ENCODE measurements around the gene SHBG. TPM values are rescaled to one million over a fixed set of nuclear protein-coding genes. Genes with fewer than 3 reads are reported as not detected.
A peak's percentile ranks its signal among the peaks of the same experiment; 100 is the strongest.
"Not testable (repeated sequence)": the region's sequence is repeated elsewhere in the genome, so short reads cannot be mapped to it uniquely, and the experiment has no call there.

The SHBG gene, protein sequence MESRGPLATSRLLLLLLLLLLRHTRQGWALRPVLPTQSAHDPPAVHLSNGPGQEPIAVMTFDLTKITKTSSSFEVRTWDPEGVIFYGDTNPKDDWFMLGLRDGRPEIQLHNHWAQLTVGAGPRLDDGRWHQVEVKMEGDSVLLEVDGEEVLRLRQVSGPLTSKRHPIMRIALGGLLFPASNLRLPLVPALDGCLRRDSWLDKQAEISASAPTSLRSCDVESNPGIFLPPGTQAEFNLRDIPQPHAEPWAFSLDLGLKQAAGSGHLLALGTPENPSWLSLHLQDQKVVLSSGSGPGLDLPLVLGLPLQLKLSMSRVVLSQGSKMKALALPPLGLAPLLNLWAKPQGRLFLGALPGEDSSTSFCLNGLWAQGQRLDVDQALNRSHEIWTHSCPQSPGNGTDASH
- 1 to 10 TPM; 3.0 to 5.1 (median 4.0) TPM for polyA plus RNA-seq (ENCODE audit: insufficient read length in 4 of 4)

DNA sequence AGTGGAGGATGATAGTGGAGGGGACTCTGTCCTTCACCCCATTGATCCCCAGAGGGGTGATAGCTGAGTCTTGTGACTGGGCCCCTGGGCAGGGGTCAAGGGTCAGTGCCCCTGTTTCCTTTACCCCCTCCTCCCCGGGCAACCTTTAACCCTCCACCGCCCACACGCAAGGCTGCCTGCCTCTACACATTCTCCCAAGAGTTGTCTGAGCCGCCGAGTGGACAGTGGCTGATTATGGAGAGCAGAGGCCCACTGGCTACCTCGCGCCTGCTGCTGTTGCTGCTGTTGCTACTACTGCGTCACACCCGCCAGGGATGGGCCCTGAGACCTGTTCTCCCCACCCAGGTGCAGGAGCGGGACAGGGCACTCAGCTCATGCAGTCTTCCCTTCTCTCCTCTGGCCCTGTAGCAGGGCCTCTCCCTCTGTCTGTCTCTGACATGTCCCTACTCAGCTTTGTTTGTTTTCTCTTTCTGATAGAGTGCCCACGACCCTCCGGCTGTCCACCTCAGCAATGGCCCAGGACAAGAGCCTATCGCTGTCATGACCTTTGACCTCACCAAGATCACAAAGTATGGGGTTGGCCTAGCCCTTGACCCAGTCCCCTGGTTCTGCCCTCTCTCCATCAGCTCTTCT, at the start of gene SHBG:
Gene SHBG, plus strand, starts transcription at position 197 of the 633 bp plus-strand sequence. Its CDS starts 38 bp downstream, at position 235.
- no peak for DNase-seq (ENCODE audit: low read depth in 4 of 4, low spot score in 2 of 4)

DNA sequence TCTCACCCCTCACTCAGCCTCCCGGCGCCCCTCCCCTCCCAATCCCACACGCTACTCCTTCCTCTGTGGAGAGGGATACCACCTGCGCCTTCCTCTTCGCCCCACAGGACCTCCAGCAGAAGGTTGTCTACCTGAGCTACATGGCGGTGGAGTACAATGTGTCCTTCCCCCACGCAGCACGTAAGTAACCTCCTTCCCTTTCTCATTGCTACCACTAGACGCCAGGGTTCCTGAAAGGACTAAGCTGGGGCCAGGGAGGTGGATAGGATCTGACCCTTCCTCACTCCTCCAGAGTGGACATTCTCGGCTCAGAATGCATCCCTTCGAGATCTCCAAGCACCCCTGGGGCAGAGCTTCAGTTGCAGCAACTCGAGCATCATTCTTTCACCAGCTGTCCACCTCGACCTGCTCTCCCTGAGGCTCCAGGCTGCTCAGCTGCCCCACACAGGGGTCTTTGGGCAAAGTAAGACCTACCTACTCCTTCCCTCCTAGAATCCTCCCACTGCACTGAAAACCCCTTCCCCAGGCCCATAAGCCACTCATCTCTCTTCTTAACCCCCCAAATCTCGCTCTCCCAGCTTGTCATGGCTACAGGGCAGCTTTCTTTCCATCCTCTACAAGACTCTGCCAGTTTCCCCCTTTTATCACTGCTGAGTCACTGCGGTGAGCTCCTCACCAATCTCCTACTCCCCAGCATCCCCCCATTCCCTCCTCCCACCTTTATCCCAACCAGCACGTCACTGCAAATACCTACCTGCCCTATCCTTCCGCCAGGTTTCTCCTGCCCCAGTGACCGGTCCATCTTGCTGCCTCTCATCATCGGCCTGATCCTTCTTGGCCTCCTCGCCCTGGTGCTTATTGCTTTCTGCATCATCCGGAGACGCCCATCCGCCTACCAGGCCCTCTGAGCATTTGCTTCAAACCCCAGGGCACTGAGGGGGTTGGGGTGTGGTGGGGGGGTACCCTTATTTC, 49.0 kb upstream of the SHBG start:
- no peak for DNase-seq (ENCODE audit: low read depth in 4 of 4, low spot score in 2 of 4)

DNA sequence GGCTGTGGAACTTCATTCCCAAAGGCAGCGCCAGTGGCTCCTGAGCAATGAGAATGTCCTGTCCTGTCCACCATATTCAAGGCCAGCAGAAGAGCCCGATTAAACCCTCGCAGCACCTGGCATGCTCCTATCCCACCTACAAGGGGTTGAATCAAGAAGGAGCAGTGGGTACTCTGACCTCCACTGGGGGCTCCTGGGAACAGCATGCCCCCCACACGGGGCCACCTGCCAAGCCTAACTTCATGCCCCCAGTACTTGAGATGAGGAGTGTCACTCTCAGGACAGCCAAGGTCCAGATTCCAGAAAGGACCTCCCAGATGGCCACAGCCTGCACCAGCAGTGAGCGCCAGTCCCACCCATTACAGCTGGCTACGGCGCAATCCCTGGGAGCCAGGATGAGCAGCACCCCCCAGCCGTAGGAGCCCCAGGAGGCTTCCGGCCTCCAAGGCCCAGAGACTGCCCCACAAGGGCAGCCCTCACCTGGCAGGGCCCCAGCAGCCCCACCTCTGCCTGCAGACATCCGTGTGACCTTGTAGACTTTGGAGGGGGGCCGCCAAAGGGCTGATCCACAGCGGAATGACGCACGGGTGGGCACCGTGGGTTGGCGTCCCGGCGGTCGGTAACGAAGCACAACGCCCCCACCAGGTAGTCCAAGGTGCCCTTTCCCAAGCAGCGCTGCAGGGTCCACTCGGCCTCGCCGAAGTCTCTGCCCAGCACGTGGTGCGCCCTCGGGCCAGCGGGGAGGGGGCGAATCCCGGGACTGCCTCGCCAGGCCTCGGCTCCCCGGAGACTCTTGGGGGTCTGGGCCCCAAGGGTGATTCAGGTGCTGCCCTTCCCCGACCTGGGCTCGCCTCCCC, 47.3 kb upstream of the SHBG start:
- no peak for DNase-seq (ENCODE audit: low read depth in 4 of 4, low spot score in 2 of 4)

DNA sequence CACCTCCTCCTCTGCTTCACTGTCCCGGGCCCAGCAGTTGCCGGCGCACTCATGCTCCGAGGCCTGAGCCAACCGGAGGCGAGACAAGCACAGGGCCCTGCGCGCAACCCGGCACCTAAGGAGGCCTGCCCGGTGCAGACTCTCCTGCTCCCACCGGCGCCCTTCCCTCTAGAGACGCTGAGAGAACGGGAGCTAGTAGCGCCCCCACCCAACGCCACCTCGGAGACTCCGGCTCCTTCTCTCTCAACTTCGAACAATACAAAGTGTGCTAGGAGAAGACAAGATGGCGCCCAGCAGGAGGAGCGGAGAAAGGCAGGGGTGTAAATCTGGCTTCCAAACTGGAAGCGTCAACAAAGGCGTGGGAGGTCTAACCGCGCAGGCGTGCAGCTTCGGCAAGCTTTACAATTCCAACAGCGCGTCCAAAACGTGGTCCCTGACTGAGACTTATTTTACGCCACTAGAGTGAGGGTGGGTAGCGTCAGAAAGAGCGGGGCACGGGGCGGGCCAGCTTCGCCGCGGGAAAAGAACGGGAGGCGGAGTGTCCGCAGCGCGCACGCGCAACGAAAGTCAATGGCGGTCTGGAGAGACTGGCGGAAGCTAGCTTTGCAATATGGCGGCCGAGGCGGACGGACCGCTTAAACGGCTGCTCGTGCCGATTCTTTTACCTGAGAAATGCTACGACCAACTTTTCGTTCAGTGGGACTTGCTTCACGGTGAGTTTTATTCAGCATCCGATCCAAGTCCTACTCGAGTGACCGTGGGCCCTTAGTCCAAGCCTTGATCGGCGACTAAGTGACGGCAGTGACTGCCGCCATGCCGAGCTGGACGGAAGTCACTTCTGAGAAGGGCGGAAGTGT, 46.5 kb upstream of the SHBG start, which contains the start of gene MPDU1:
Gene MPDU1, plus strand, starts transcription at position 600 of the 857 bp plus-strand sequence. Its CDS starts 11 bp downstream, at position 611.
- DNase-seq (ENCODE audit: low read depth in 4 of 4, low spot score in 2 of 4) = peak; percentile 95 to 98 (median 97)

DNA sequence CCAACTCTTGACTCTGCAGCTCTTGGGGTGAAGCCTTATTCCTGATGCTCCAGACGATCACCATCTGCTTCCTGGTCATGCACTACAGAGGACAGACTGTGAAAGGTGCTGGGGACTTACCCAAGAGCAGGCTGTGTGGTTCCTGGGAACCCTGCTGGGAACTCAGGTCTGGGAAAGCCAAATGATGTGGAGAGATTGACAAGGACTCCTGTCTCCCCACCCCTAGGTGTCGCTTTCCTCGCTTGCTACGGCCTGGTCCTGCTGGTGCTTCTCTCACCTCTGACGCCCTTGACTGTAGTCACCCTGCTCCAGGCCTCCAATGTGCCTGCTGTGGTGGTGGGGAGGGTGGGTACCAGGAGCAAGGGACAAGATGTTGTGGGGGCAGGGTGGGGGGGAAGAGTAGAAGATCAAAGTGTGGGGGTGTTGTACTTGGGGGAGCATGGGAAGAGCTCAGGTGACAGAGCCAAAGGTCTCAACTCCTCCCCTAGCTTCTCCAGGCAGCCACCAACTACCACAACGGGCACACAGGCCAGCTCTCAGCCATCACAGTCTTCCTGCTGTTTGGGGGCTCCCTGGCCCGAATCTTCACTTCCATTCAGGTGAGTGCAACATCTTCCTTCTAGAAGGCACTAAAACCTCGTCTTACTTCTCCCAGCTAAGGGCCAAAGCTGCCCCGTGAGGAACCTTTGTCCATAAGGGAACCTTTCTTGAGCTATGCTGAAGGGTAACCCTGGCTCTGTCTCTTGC, 43.1 kb upstream of the SHBG start:
- no peak for DNase-seq (ENCODE audit: low read depth in 4 of 4, low spot score in 2 of 4)

DNA sequence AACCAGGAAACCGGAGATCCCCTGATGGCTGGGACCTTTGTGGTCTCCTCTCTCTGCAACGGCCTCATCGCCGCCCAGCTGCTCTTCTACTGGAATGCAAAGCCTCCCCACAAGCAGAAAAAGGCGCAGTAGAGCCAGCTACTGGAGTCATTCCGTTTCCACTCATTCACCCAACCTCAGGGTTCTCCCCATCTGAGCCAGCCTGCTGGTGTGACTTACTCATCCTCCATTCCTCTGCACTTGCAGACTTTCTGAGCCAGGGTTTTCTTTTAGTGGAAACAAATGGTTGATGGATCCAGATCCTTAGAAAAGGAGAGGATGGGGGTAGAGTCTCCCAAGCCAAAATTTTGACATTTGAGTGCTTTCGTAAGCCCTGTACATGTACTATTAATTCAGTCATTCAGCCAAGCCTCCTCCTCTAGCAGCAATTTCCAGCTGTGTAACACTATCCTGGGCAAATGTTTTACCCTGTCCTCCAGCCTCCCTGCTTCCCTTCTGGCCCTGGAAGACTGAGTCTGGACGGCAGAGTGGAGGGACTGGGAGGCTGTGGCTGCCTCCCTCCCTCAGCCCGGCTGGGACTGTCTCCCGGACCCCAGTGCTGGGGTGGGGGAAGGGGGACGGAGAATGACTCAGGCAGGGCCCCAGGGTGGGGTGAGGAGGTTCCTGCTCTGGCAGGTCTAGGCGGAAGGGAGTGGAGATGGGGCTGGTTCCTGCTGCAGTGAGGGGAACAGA, 42.3 kb upstream of the SHBG start:
- no peak for DNase-seq (ENCODE audit: low read depth in 4 of 4, low spot score in 2 of 4)

DNA sequence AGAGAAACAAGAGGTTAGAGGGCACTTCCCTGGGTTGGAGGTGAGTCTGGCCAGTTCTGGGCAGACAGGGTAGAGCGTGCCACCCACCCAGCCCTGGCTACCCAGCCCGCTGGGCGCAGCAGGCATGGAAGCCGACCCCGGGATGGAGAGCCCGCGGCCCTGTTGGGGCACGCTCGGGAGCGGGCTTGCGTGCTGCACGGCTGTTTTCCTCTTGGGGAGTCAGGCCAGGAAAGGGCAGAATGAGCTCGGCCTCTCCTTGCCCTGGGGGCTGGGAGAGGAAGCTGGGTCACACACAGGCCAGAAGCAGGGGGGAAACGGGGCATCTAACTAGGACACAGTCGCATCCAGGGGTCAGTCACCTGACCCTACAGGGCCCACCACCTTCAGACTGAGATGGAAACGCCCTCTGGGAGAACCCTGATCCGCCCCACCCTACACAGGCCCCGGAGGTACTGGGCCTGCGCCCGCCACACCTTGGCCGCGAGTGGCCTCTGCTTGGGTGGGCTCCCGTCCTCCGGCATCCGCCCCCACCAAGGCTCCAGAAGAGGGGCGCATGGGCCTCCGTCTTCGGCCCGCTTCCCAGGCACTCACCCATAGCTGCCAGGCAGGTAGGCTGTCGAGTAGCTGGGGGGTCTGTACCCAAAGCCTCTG, 41.3 kb upstream of the SHBG start:
- no peak for DNase-seq (ENCODE audit: low read depth in 4 of 4, low spot score in 2 of 4)

DNA sequence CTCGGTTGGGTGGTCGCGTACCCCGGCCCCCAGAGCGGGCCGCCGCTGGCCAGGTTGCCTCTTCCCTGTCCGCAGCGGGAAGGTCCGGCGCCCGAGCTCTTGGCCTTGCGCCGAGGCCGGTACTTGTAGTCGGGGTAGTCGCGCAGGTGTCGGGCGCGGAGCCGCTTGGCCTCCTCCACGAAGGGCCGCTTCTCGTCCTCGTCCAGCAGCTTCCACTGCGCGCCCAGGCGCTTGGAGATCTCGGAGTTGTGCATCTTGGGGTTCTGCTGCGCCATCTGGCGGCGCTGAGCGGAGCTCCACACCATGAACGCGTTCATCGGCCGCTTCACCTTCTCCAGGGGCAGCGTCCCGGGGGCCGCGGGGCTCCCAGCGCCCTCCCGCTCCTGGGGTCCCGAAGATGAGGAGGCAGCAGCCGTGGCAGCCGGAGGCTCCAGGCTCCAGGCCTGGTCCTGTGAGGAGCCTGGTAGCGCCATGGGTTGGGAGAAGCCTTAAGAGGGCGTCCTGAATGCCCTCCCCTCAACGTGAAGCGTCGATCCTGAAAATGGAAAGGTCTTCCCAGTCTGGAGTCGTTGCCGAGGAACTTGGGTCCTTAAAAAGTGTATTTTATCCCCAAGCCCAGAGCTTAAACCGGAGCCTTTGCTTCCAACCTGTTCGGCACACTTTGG, 40.6 kb upstream of the SHBG start:
- peak in 2 of 4 donors; percentile 74 to 82 for DNase-seq (ENCODE audit: low read depth in 4 of 4, low spot score in 2 of 4)

DNA sequence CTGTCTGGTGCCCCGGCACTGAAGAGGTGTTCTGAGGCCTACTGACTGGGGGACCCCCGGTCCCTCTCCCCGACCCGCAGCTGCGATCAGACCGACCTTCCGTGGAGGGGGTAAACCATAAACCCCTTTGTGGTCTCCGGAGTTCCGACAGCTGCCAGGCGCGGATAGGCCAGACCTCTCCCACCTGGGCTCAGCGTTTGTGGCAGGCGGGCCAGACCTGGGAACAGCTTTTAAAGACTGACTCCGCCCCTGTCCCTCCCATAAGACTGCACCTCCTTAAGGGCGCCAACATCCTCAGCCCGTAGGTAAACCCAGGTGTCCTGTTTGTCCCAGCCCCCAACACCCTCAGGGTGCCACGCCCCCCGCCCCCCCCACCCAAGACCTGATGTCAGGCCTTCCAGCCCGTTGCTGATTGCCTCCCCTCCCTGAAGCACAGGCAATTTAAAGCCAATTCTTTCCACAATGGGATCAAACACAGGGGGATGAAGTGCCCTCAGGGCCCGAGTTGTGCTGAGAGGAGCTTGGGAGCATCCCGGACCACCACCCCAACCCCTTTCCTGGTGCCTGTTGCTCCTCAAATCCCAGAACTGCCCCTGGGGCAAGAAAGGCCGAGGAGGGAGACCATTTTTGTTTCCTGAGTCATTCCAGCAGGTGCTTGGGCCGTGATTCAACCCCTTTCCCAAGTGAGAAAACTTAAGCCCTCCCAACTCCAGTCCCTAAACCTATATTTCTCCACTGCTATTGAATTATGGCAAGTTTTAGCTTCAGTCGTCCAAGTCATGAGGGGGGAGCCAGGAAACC, 39.8 kb upstream of the SHBG start, which contains the start of gene SOX15:
Gene SOX15, minus strand, starts transcription at position 204 of the 801 bp plus-strand sequence. CDS start 418 bp downstream, outside the sequence.
- no peak for DNase-seq (ENCODE audit: low read depth in 4 of 4, low spot score in 2 of 4)

DNA sequence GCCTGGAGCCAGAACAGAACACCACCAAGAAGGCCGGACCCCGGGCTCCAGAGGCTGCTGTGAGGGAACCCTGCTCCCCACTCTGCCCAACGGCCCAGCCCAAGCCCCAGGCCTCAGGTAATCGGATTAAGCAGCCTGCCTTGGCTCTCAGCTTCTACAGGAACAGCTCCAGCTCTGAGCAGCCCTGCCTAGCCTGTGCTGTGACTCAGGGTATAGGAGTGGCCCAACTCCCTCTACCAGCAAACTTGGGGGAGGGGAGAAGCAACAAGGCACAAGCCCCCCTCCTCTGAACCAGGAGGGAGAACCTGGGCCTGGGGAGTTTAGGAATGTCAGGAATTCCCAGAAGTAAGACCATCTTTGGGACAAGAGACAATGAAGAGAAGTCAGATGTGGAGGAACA, 39.2 kb upstream of the SHBG start:
- no peak for DNase-seq (ENCODE audit: low read depth in 4 of 4, low spot score in 2 of 4)

DNA sequence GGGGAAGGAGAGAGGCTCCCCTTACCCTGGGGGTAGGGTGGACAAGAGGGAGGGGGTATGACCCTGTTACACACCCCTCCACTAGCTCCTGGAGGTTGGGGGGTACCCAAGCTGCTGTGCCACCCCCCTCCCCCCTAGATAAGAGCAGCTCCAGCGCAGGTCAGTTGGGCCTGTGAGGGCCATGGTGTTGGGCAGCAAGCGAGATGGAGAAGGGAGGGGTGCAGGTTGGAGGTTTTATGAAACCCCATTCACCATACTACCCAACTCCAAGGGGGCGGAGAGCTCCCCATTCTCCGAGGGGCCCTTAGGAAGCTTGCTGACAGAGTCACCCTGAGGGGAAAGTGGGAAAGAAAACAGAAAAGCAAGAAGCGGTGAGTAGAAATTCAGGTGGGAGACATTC, 38.3 kb upstream of the SHBG start:
- no peak for DNase-seq (ENCODE audit: low read depth in 4 of 4, low spot score in 2 of 4)

DNA sequence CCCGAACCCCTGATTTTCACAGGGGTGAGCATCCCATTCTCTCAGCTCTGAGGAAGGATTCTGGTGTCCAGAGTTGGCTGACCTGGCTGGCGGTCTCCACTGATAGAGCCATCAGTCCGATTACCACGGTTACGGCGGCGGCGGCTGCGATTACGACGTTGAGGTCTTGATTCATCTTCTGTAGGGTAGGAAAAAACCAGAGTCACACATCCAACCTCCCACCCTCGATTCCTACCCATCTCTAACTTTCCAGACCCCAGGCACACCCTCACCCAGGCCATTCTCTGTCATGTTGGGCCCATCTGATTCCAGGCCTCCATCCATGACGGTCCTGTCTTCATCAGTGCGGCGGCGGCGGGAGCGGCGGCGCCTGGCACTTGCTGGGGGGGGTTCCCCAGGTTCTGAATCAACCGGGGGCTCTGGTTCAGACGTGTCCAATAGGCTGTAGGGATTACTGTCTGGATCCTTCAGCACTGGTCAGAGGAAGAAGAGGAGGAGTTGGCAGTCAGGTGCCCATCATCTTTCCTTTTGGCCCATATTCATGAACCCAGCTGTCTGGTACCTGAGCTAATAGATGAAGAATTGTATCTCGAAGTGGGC, 37.4 kb upstream of the SHBG start:
- DNase-seq (ENCODE audit: low read depth in 4 of 4, low spot score in 2 of 4) = no peak

DNA sequence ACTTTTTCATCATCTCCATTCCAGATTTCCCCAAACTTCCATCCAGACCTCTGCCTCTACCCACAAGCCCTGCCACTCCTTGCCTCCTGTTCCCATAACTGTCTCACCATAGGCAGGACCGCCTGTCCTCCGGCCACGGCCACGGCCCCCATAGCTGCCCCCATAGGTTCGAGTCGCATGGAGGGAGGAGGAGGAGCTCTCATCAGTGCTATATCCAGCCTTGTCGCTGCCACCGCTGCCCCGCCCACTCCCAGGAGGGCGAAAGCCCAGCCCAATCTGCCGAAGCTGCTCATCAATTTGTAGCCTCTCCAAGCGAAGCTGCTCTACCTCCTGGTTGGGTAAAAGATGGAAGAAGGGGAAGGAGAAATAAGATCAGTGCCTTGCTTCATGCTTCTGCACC, 36.6 kb upstream of the SHBG start:
- no peak for DNase-seq (ENCODE audit: low read depth in 4 of 4, low spot score in 2 of 4)

DNA sequence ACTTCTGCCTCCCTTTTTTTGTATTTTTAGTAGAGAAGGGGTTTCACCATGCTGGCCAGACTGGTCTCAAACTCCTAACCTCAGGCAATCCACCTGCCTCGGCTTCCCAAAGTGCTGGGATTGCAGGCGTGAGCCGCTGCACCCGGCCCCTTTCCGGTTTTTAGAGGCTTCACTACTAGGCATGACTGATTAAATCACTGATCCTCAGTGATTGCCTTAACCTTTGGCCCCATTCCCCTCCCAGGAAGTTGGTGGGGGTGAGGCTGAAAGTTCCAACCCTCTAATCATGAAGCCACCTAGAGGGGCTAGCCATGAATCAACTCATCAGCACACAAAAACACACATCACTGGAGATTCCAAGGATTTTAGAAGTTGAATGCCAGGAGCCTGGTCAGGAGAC, 32.4 kb upstream of the SHBG start:
- DNase-seq (ENCODE audit: low read depth in 4 of 4, low spot score in 2 of 4) = not testable (repeated sequence)

DNA sequence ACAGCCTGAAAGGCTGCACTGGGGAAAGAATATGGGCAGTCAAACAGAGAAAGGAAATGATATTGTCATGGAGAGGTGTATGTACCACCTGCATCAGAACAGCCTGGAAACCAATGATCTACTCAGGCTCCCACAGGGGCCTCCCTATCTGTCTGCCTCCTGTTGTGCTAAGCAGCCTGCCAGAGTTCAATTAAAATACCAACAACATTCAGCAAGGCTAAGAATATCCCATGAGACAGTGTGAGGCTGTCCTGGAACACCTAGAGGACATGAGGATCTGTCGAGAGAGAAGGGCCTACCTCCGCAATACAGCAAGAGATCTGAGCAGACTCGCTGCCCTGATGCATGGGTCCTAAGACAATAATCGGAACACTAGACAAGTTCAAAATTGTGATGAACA, 23.7 kb upstream of the SHBG start:
- no peak for DNase-seq (ENCODE audit: low read depth in 4 of 4, low spot score in 2 of 4)
